HCT116 (cell line): Measurements from ENCODE around the gene SMARCD2. TPM values are rescaled to one million over a fixed set of nuclear protein-coding genes. Genes with fewer than 3 reads are reported as not detected.

Source experiments
- EZH2 ChIP-seq: fragments of 200-600 bp; sonication (generic); IDR thresholded peaks from 2 replicates; pipeline ENCODE4 v1.6.1; 2017; ENCODE audit warnings: antibody characterized with exemption, mixed run types
- EZH2phosphoT487 ChIP-seq: fragments of 200-600 bp; IDR thresholded peaks from 2 replicates; pipeline ENCODE4 v1.6.1; 2018; ENCODE audit warnings: antibody characterized with exemption, borderline replicate concordance
- FOSL1 ChIP-seq: IDR thresholded peaks from 2 replicates; pipeline ENCODE4 v1.6.1; 2012; ENCODE audit warnings: low read depth
- SRF ChIP-seq: IDR thresholded peaks from 2 replicates; pipeline ENCODE4 v1.6.1; 2012; ENCODE audit warnings: low read depth
- TCF7L2 ChIP-seq: IDR thresholded peaks from 2 replicates; pipeline ENCODE4 v1.7.0; 2011; ENCODE audit warnings: borderline replicate concordance, inconsistent platforms; ENCODE audit not compliant: insufficient read depth, insufficient read length; ENCODE audit errors: extremely low read depth
- ZNF274 ChIP-seq: fragments of 200-500 bp; sonication (Bioruptor generic); IDR thresholded peaks from 2 replicates; pipeline ENCODE4 v1.6.1; 2014; ENCODE audit warnings: mild to moderate bottlenecking, low read depth, low read length, inconsistent platforms
- total RNA-seq: library from RNA; stranded (reverse); gene quantifications from one replicate; pipeline ENCODE4 v1.2.1, GENCODE V29; 2021; ENCODE audit not compliant: unreplicated experiment
- TF ChIP-seq, protein P1 (sequence below): IDR thresholded peaks from 2 replicates; pipeline ENCODE4 v1.6.1; 2012; ENCODE audit warnings: low read depth
- TF ChIP-seq, protein P2 (sequence below): IDR thresholded peaks from 2 replicates; pipeline ENCODE4 v1.6.1; 2012

Gene SMARCD2
- total RNA-seq, 1 experiment from 2014 or later: 168 TPM

DNA sequence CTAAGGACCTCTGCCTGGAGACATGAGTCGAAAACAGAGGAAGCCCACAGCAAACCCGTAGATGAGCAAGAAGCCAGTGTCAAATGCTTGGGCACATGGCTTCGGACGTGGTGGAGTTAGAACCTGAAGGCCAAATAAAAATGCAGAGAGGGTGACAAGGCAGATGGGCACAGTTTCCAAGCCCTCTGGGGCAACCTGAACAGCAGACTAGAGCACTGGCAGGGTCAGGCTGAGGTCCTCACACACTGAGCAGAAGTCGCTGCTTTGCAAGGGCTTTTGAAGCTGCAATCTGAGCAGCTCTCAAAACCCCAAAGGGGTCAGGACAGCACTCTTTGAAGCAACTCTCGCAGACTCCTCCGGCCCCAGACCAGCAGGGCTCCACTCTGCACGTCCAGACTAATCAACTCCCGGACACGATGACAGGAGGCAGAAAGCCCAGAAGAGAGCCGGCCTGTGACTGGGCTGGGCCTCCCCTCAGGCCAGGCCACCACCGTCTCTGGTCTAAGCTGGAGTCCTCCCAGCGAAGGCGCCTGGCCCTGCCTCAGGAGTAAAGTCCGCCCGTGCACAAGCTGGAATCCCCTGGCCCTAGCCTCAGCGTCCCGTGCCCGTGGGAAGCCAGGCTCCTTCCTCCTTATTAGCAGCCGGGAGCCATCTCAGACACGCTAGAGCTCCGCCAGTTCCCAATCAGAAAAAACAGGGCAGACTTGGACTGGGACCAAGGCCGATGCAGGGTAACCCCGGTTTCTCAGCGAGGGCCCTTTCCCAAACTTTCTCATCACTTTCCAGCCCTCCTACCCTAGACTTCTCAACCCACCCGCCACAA is 924 bp downstream of the SMARCD2 start (continued):
- TF ChIP-seq, protein P1, sequence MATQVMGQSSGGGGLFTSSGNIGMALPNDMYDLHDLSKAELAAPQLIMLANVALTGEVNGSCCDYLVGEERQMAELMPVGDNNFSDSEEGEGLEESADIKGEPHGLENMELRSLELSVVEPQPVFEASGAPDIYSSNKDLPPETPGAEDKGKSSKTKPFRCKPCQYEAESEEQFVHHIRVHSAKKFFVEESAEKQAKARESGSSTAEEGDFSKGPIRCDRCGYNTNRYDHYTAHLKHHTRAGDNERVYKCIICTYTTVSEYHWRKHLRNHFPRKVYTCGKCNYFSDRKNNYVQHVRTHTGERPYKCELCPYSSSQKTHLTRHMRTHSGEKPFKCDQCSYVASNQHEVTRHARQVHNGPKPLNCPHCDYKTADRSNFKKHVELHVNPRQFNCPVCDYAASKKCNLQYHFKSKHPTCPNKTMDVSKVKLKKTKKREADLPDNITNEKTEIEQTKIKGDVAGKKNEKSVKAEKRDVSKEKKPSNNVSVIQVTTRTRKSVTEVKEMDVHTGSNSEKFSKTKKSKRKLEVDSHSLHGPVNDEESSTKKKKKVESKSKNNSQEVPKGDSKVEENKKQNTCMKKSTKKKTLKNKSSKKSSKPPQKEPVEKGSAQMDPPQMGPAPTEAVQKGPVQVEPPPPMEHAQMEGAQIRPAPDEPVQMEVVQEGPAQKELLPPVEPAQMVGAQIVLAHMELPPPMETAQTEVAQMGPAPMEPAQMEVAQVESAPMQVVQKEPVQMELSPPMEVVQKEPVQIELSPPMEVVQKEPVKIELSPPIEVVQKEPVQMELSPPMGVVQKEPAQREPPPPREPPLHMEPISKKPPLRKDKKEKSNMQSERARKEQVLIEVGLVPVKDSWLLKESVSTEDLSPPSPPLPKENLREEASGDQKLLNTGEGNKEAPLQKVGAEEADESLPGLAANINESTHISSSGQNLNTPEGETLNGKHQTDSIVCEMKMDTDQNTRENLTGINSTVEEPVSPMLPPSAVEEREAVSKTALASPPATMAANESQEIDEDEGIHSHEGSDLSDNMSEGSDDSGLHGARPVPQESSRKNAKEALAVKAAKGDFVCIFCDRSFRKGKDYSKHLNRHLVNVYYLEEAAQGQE: no peak
- TF ChIP-seq EZH2: no peak
- no peak for TF ChIP-seq SRF
- TF ChIP-seq, protein P2, sequence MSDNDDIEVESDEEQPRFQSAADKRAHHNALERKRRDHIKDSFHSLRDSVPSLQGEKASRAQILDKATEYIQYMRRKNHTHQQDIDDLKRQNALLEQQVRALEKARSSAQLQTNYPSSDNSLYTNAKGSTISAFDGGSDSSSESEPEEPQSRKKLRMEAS: no peak
- TF ChIP-seq TCF7L2: no peak
- no peak for TF ChIP-seq ZNF274
- no peak for TF ChIP-seq FOSL1
- TF ChIP-seq EZH2phosphoT487: no peak
